Nephron progenitor cell (in vitro differentiated cells): ENCODE data around the gene DNAH17.

Experiments used
- DNase-seq: peaks from one replicate; pipeline ENCODE4 v3.0.0; 2021
- H3K27ac Mint-ChIP-seq: 2 replicates; pipeline ENCODE4 v1.8.0; 2021; ENCODE audit warnings: mild to moderate bottlenecking, moderate library complexity, mixed read lengths
- H3K27me3 Mint-ChIP-seq: 2 replicates; pipeline ENCODE4 v1.8.0; 2021; ENCODE audit warnings: mild to moderate bottlenecking, low read depth, mixed read lengths; ENCODE audit not compliant: poor library complexity
- H3K36me3 Mint-ChIP-seq: 2 replicates; pipeline ENCODE4 v1.8.0; 2021; ENCODE audit warnings: low read depth, mixed read lengths
- H3K4me1 Mint-ChIP-seq: 2 replicates; pipeline ENCODE4 v1.8.0; 2021; ENCODE audit warnings: mixed read lengths
- H3K4me3 Mint-ChIP-seq: 2 replicates; pipeline ENCODE4 v1.8.0; 2021; ENCODE audit warnings: mild to moderate bottlenecking, moderate library complexity, mixed read lengths
- H3K9me3 Mint-ChIP-seq: 2 replicates; pipeline ENCODE4 v1.8.0; 2021; ENCODE audit warnings: mild to moderate bottlenecking, moderate library complexity, mixed read lengths
- CTCF ChIP-seq: fragments of 200-600 bp; sonication (generic); IDR thresholded peaks from 2 replicates; pipeline ENCODE4 v1.5.0; 2021; ENCODE audit warnings: antibody characterized with exemption

The DNAH17 gene

GRCh38 chr17:78478757-78479297 is 98.4 kb downstream of the DNAH17 start:
- no peaks in the 10 kb centered on the region for H3K36me3 Mint-ChIP-seq
- no peak overlapping the region for H3K27ac Mint-ChIP-seq

GRCh38 chr17:78477913-78478756 is 99.1 kb downstream of the DNAH17 start:
- no peak for TF ChIP-seq CTCF

More at GRCh38 chr17:78478757-78479297, 98.4 kb downstream of the DNAH17 start:
- H3K4me3 Mint-ChIP-seq = no peak overlapping the region
- H3K9me3 Mint-ChIP-seq = no peaks in the 10 kb centered on the region
- H3K27me3 Mint-ChIP-seq = peaks cover 17% of the 10 kb centered on the region
- no peaks in the 10 kb centered on the region for H3K4me1 Mint-ChIP-seq
- no peak for TF ChIP-seq CTCF
- DNase-seq = no peak

GRCh38 chr17:78476973-78477372 is 100.2 kb downstream of the DNAH17 start:
- no peak for TF ChIP-seq CTCF
- H3K4me1 Mint-ChIP-seq = peaks cover 13% of the 10 kb centered on the region
- no peak overlapping the region for H3K27ac Mint-ChIP-seq
- no peak for DNase-seq
- no peaks in the 10 kb centered on the region for H3K36me3 Mint-ChIP-seq
- peaks cover 19% of the 10 kb centered on the region for H3K27me3 Mint-ChIP-seq
- no peak overlapping the region for H3K4me3 Mint-ChIP-seq
- H3K9me3 Mint-ChIP-seq = no peaks in the 10 kb centered on the region

More at GRCh38 chr17:78477913-78478756, 99.1 kb downstream of the DNAH17 start:
- peaks cover 6% of the 10 kb centered on the region for H3K4me1 Mint-ChIP-seq
- DNase-seq = no peak
- no peak overlapping the region for H3K4me3 Mint-ChIP-seq
- H3K27me3 Mint-ChIP-seq = peaks cover 19% of the 10 kb centered on the region
- no peaks in the 10 kb centered on the region for H3K36me3 Mint-ChIP-seq
- H3K27ac Mint-ChIP-seq = no peak overlapping the region
- H3K9me3 Mint-ChIP-seq = no peaks in the 10 kb centered on the region

GRCh38 chr17:78476149-78476548 is 101.0 kb downstream of the DNAH17 start:
- Mint-ChIP-seq H3K27me3 (peaks cover 18% of the 10 kb centered on the region), H3K36me3 (no peaks in the 10 kb centered on the region), H3K4me3 (no peak overlapping the region), H3K4me1 (peaks cover 16% of the 10 kb centered on the region), H3K9me3 (no peaks in the 10 kb centered on the region), H3K27ac (no peak overlapping the region)
- TF ChIP-seq CTCF = no peak
- DNase-seq = no peak

- Mint-ChIP-seq H3K27me3 (peaks cover 18% of the 10 kb centered on the region), H3K9me3 (no peaks in the 10 kb centered on the region), H3K4me1 (peaks cover 17% of the 10 kb centered on the region), H3K36me3 (no peaks in the 10 kb centered on the region), H3K27ac (no peak overlapping the region), H3K4me3 (no peak overlapping the region)
- no peak for DNase-seq
- no peak for TF ChIP-seq CTCF
Observed at GRCh38 chr17:78475211-78475610, 102.0 kb downstream of the DNAH17 start.
